CD4-positive, alpha-beta T cell (primary cell): ENCODE measurements around the gene PRR15L. TPM values are rescaled to one million over a fixed set of nuclear protein-coding genes. Genes with fewer than 3 reads are reported as not detected.

Source experiments
- ATAC-seq: fragments of 200-7000 bp; cut with Tn5 transposase; one replicate; pipeline ENCODE4 v1.10.0; 2022; ENCODE audit warnings: mild to moderate bottlenecking; ENCODE audit not compliant: poor library complexity
- CTCF ChIA-PET: fragments of 350-600 bp; sonication (Branson Sonifier 250); formaldehyde crosslinking; loops from one replicate; lab custom pipeline; 2021; ENCODE audit warnings: antibody characterized with exemption, inconsistent platforms; lab: Charles Lee
- POLR2A ChIA-PET: fragments of 350-600 bp; sonication (Branson Sonifier 250); formaldehyde crosslinking; loops from one replicate; lab custom pipeline; 2021; ENCODE audit warnings: antibody characterized with exemption, inconsistent platforms; lab: Charles Lee
- DNase-seq, 14 experiments: peaks; one replicate each; pipeline ENCODE4 v3.0.0-alpha.2; 2013 to 2020; ENCODE audit warnings: mixed read lengths in 2 of 14
- H3K27ac ChIP-seq, 2 donors: one replicate each; pipeline versions ENCODE4 v1.5.1 to v1.7.0; 2013; ENCODE audit warnings: low read length in 2 of 2, low read depth in 1 of 2, mild to moderate bottlenecking in 1 of 2
- H3K27me3 ChIP-seq, 2 experiments: 1 replicate in 1 of 2; 2 replicates in 1 of 2; pipeline versions ENCODE4 v1.6.1 to v1.7.0; 2013; ENCODE audit warnings: low read length in 2 of 2, control low read depth in 1 of 2, mild to moderate bottlenecking in 1 of 2, moderate library complexity in 1 of 2; ENCODE audit not compliant: insufficient read depth in 2 of 2, control insufficient read depth in 1 of 2
- H3K36me3 ChIP-seq: one replicate; pipeline ENCODE4 v1.6.1; 2013; ENCODE audit warnings: low read length, control low read depth; ENCODE audit not compliant: insufficient read depth
- H3K4me1 ChIP-seq: one replicate; pipeline ENCODE4 v1.6.1; 2013; ENCODE audit warnings: low read length, control low read depth; ENCODE audit not compliant: insufficient read depth
- H3K4me3 ChIP-seq: one replicate; pipeline ENCODE4 v1.5.1; 2013; ENCODE audit warnings: mild to moderate bottlenecking, low read length, moderate library complexity
- H3K9me3 ChIP-seq, 2 experiments: 1 replicate in 1 of 2; 2 replicates in 1 of 2; pipeline versions ENCODE4 v1.6.1 to v1.7.0; 2013; ENCODE audit warnings: low read length in 2 of 2, mild to moderate bottlenecking in 2 of 2, control low read depth in 1 of 2, moderate library complexity in 1 of 2; ENCODE audit not compliant: control insufficient read depth in 1 of 2, insufficient read depth in 1 of 2
- H3K27ac Mint-ChIP-seq: one replicate; pipeline ENCODE4 v1.8.0; 2020; ENCODE audit warnings: mixed read lengths
- H3K27me3 Mint-ChIP-seq: one replicate; pipeline ENCODE4 v1.8.0; 2021; ENCODE audit warnings: mixed read lengths
- H3K36me3 Mint-ChIP-seq: one replicate; pipeline ENCODE4 v1.8.0; 2021; ENCODE audit warnings: low read depth, mixed read lengths
- H3K4me1 Mint-ChIP-seq: one replicate; pipeline ENCODE4 v1.8.0; 2021; ENCODE audit warnings: low read depth, mixed read lengths
- H3K4me3 Mint-ChIP-seq: one replicate; pipeline ENCODE4 v1.8.0; 2020; ENCODE audit warnings: mild to moderate bottlenecking, mixed read lengths
- H3K9me3 Mint-ChIP-seq: one replicate; pipeline ENCODE4 v1.8.0; 2020; ENCODE audit warnings: mixed read lengths
- intact Hi-C, 2 experiments: fragments of 100-400 bp; cut with DNase I in 1 of 2; cut with micrococcal nuclease in 1 of 2; formaldehyde crosslinking; loops; one replicate each; pipeline versions ENCODE4 v1.15.1 to v1.9.0; 2023 to 2025; cut with DNase I, micrococcal nuclease
- total RNA-seq, 174 experiments: library from RNA in 2 of 174; stranded (reverse) in 2 of 174; gene quantifications; one replicate each; pipeline ENCODE4 v1.2.3 and lab custom pipeline; 2021 to 2026
- TF ChIP-seq, protein P1 (sequence below): fragments of 200-600 bp; IDR thresholded peaks from one replicate; pipeline ENCODE4 v1.8.0; 2022; ENCODE audit warnings: antibody characterized with exemption, mild to moderate bottlenecking

The PRR15L gene
- total RNA-seq, 2 experiments from 2014 or later = not detected

DNA sequence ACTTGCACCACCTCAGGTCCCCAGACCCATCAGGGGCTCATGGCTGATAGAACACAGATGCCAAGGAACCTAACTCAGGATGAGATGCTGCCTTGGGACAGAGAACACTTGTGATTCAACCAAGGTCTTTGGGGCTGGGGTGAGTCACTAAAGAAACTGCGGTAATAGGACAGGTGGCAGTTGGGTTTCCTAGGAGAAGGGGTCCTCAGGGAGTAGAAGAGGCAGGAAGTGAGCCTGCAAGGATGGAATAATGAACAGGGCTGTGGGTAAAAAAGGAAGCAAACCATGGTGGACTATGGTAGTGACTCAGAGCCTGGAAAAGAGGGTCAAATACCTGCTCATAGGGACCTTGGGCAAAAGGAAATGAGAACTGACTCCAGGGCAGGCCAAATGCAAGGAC, 22.8 kb downstream of the PRR15L start:
- no peaks in the 10 kb centered on the region for H3K4me1 Mint-ChIP-seq
- no peaks in the 10 kb centered on the region for H3K27me3 ChIP-seq
- peaks cover 11% of the 10 kb centered on the region for H3K36me3 ChIP-seq
- ChIA-PET POLR2A (interaction anchor here (2.2 kb wide), 1 partner anchor 39 kb away, joined by 7 read pairs; the partner anchor contains the start of gene SP2), CTCF (interaction anchor here (0.9 kb wide), 1 partner anchor 16 kb away, joined by 3 read pairs; no protein-coding TSS in a partner anchor)
- no peaks in the 10 kb centered on the region for H3K9me3 ChIP-seq
- intact Hi-C loops = no loop called here
- TF ChIP-seq, protein P1, sequence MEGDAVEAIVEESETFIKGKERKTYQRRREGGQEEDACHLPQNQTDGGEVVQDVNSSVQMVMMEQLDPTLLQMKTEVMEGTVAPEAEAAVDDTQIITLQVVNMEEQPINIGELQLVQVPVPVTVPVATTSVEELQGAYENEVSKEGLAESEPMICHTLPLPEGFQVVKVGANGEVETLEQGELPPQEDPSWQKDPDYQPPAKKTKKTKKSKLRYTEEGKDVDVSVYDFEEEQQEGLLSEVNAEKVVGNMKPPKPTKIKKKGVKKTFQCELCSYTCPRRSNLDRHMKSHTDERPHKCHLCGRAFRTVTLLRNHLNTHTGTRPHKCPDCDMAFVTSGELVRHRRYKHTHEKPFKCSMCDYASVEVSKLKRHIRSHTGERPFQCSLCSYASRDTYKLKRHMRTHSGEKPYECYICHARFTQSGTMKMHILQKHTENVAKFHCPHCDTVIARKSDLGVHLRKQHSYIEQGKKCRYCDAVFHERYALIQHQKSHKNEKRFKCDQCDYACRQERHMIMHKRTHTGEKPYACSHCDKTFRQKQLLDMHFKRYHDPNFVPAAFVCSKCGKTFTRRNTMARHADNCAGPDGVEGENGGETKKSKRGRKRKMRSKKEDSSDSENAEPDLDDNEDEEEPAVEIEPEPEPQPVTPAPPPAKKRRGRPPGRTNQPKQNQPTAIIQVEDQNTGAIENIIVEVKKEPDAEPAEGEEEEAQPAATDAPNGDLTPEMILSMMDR = no peak
- H3K4me3 Mint-ChIP-seq = no peak overlapping the region
- H3K27ac ChIP-seq = no peak overlapping the region
- ATAC-seq (no peak), DNase-seq (no peak)
- no peak overlapping the region for H3K4me3 ChIP-seq
- H3K36me3 Mint-ChIP-seq = peaks cover 10% of the 10 kb centered on the region
- H3K4me1 ChIP-seq = no peaks in the 10 kb centered on the region
- H3K27me3 Mint-ChIP-seq = no peaks in the 10 kb centered on the region
- no peaks in the 10 kb centered on the region for H3K9me3 Mint-ChIP-seq
- no peak overlapping the region for H3K27ac Mint-ChIP-seq

DNA sequence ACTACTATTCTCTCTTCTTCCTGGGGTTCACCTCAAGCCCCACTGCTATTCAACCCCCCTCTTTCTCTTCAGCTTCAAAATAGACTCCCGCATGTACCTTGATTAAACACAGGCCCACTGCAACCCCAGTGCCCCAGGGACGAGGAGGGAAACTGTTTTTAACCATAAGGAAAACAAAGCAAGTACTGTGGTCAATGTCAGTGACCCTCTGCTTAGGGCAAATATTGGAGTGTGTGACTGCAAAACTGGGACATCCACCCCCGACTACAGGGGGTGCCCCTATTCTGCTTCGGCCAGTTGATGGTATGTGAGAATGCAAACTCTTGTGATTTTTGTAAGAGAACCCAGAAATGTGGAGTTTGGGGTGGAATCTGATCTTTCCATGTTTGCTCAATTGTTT, 25.8 kb downstream of the PRR15L start:
- ChIA-PET POLR2A (no interaction called here), CTCF (no interaction called here)
- no peaks in the 10 kb centered on the region for H3K4me1 ChIP-seq
- Mint-ChIP-seq H3K9me3 (no peaks in the 10 kb centered on the region), H3K4me1 (no peaks in the 10 kb centered on the region), H3K27me3 (no peaks in the 10 kb centered on the region), H3K27ac (peak overlapping the region; percentile 15), H3K36me3 (peaks cover 30% of the 10 kb centered on the region), H3K4me3 (no peak overlapping the region)
- no peak overlapping the region for H3K4me3 ChIP-seq
- H3K27me3 ChIP-seq = no peaks in the 10 kb centered on the region
- DNase-seq (no peak), ATAC-seq (no peak)
- TF ChIP-seq, protein P1 = no peak
- intact Hi-C loops = no loop called here
- no peaks in the 10 kb centered on the region for H3K9me3 ChIP-seq
- no peak overlapping the region for H3K27ac ChIP-seq
- peaks cover 34% of the 10 kb centered on the region for H3K36me3 ChIP-seq

DNA sequence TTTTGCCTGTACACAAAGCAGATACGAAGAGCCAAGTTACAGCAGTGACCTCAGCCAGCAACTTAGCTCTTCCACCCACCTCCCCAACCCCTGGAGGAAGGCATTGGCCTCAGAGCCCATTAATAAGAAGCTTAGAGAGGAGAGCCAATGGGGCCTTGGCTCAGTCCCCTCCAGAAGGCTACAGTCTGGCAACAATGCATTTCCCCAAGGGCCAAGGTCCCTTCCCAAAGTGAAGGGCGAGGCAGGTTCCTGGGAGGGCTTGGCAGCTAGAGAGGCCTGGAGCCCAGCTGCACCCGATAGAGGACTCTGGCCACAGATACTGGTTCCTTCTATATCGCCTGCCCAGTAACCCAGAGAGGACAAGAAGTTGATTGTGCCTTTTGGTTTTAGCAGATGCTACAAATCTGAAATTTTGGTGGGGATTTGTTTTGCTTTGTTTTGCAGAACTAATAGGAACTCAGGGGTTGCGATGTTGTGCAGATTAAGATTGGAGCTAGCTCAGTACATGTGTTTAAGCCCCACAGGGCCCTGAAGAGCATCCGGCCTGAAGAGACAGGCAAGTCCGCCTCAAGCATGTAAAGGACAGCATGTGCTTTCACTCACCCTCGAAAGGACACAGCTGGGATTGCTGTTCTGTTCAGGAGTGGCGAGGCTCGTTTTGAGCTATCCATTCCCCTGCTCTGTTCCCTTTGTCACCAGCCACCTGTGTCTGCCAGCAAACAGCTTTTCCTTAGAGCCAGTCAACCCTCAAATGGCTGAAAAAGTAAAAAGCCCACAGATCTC, 28.3 kb downstream of the PRR15L start:
- no peak overlapping the region for H3K27ac Mint-ChIP-seq
- no peaks in the 10 kb centered on the region for H3K27me3 ChIP-seq
- CTCF ChIA-PET = no interaction called here

More for the DNA sequence above, 28.3 kb downstream of the PRR15L start:
- H3K27ac ChIP-seq = no peak overlapping the region
- Mint-ChIP-seq H3K4me1 (no peaks in the 10 kb centered on the region), H3K9me3 (no peaks in the 10 kb centered on the region), H3K27me3 (no peaks in the 10 kb centered on the region), H3K36me3 (peaks cover 50% of the 10 kb centered on the region), H3K4me3 (no peak overlapping the region)
- no peaks in the 10 kb centered on the region for H3K9me3 ChIP-seq
- H3K4me3 ChIP-seq = no peak overlapping the region
- TF ChIP-seq, protein P1 = no peak
- intact Hi-C loops = no loop called here
- POLR2A ChIA-PET = interaction anchor here (0.9 kb wide), 1 partner anchor 34 kb away, joined by 3 read pairs; no protein-coding TSS in a partner anchor
- DNase-seq (no peak), ATAC-seq (no peak)
- H3K36me3 ChIP-seq = peaks cover 58% of the 10 kb centered on the region
- H3K4me1 ChIP-seq = no peaks in the 10 kb centered on the region
